HUES6 (cell line): ENCODE measurements around the gene MAML3.

Experiments
- H3K27ac ChIP-seq: 2 replicates; pipeline ENCODE4 v1.7.0; 2013; ENCODE audit warnings: low read depth, mild to moderate bottlenecking, low read length, inconsistent platforms
- H3K27me3 ChIP-seq: 2 replicates; pipeline ENCODE4 v1.6.1; 2013; ENCODE audit warnings: low read length; ENCODE audit not compliant: control insufficient read depth, insufficient read depth
- H3K36me3 ChIP-seq: 2 replicates; pipeline ENCODE4 v1.6.1; 2013; ENCODE audit warnings: low read length; ENCODE audit not compliant: control insufficient read depth, insufficient read depth
- H3K4me1 ChIP-seq: 2 replicates; pipeline ENCODE4 v1.6.1; 2013; ENCODE audit warnings: low read length; ENCODE audit not compliant: control insufficient read depth, insufficient read depth
- H3K4me3 ChIP-seq: 2 replicates; pipeline ENCODE4 v1.5.1; 2013; ENCODE audit warnings: low read depth, low read length
- H3K9ac ChIP-seq: one replicate; pipeline ENCODE4 v1.6.1; 2013; ENCODE audit warnings: mild to moderate bottlenecking, low read length
- H3K9me3 ChIP-seq: 2 replicates; pipeline ENCODE4 v1.6.1; 2013; ENCODE audit warnings: low read depth, low read length; ENCODE audit not compliant: control insufficient read depth, insufficient read depth

The MAML3 gene

GRCh38 chr4:140154572-140154891 is 548 bp upstream of the MAML3 start:
- H3K27ac ChIP-seq, result no peak overlapping the region

GRCh38 chr4:140153419-140153717 is 616 bp downstream of the MAML3 start:
- Histone ChIP-seq H3K9me3 (no peaks in the 10 kb centered on the region), H3K36me3 (no peaks in the 10 kb centered on the region), H3K27ac (no peak overlapping the region; the same call in 1 of the 2 replicates), H3K4me1 (peaks cover 7% of the 10 kb centered on the region), H3K4me3 (peak overlapping the region; percentile 77), H3K9ac (peak overlapping the region; percentile 91), H3K27me3 (peaks cover 6% of the 10 kb centered on the region; the same call in 1 of the 2 replicates)

More at GRCh38 chr4:140154572-140154891, 548 bp upstream of the MAML3 start:
- H3K4me1 ChIP-seq, result peaks cover under 1% of the 10 kb centered on the region
- H3K9ac ChIP-seq, result peak overlapping the region; percentile 91
- H3K27me3 ChIP-seq, result peaks cover 6% of the 10 kb centered on the region; the same call in 1 of the 2 replicates
- peak overlapping the region; percentile 77 for H3K4me3 ChIP-seq
- H3K36me3 ChIP-seq, result no peaks in the 10 kb centered on the region
- H3K9me3 ChIP-seq, result no peaks in the 10 kb centered on the region

DNA sequence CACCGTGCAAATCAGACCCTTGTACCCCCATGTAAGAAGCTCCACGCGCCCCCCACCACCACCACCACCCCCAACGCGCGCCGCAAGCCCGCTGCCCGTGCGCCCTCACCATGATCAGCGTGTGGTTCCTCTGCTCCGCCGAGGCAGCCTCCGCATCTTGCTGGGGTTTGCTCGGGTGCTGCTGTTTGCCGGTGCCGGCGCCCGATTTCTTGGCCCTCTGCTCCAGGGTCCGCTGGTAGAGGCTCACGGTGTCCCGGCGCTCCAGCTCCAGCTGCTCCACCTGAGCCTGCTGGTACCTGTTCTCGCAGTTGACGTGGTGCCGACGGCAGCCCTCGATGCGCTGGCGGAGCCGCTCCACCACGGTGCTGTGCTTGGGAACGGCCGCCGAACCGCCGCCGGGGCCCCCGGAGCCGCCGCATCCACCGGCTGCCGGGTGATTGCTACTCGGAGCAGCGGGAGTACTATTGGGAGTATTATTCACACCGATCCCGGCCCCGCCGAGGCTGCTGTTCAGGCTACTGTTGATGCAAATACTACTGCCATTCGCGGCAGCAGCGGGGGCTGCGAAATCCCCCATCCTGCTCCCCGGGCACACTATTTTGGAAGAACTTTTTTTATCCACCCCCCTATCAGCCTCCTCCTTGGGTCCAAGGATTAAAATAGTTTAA is 1.1 kb downstream of the MAML3 start:
- H3K4me1 ChIP-seq, result peaks cover 10% of the 10 kb centered on the region
- H3K36me3 ChIP-seq, result no peaks in the 10 kb centered on the region
- H3K4me3 ChIP-seq, result peak overlapping the region; percentile 77
- no peaks in the 10 kb centered on the region for H3K9me3 ChIP-seq
- peak overlapping the region; percentile 91 for H3K9ac ChIP-seq
- H3K27me3 ChIP-seq, result peaks cover 6% of the 10 kb centered on the region; the same call in 1 of the 2 replicates
- no peak overlapping the region; the same call in 1 of the 2 replicates for H3K27ac ChIP-seq

- Histone ChIP-seq H3K27me3 (peaks cover 6% of the 10 kb centered on the region; the same call in 1 of the 2 replicates), H3K4me3 (peak overlapping the region; percentile 77), H3K36me3 (no peaks in the 10 kb centered on the region), H3K4me1 (peaks cover 17% of the 10 kb centered on the region), H3K9ac (peak overlapping the region; percentile 91), H3K27ac (peak overlapping the region; percentile 98), H3K9me3 (no peaks in the 10 kb centered on the region)
Measured at GRCh38 chr4:140152013-140152703, 1.8 kb downstream of the MAML3 start.

DNA sequence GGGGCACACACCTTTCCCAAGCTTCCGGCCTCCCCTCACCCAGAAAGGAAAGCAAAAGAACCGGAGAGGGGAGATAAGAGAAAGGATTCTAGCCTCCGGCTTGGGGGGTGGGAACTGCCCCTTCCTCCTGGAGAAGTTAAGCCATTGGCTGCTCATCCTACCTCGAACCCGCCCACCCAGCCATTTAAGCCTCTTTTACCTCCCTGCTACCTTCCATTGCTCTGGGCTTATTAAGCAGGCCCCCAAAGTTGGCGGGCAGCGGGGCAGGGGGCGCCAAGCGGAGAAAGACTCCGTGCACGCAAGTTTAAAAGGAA is 2.3 kb downstream of the MAML3 start:
- Histone ChIP-seq H3K27me3 (peaks cover 6% of the 10 kb centered on the region; the same call in 1 of the 2 replicates), H3K27ac (peak overlapping the region; percentile 98), H3K36me3 (no peaks in the 10 kb centered on the region), H3K9ac (peak overlapping the region; percentile 91), H3K9me3 (no peaks in the 10 kb centered on the region), H3K4me3 (peak overlapping the region; percentile 77), H3K4me1 (peaks cover 18% of the 10 kb centered on the region)

- no peaks in the 10 kb centered on the region for H3K9me3 ChIP-seq
- peaks cover 6% of the 10 kb centered on the region; the same call in 1 of the 2 replicates for H3K27me3 ChIP-seq
- H3K27ac ChIP-seq, result peak overlapping the region; percentile 98
- no peaks in the 10 kb centered on the region for H3K36me3 ChIP-seq
- peak overlapping the region; percentile 91 for H3K9ac ChIP-seq
- H3K4me1 ChIP-seq, result peaks cover 18% of the 10 kb centered on the region
- H3K4me3 ChIP-seq, result peak overlapping the region; percentile 77
Measured at GRCh38 chr4:140150886-140151698, 2.9 kb downstream of the MAML3 start.

DNA sequence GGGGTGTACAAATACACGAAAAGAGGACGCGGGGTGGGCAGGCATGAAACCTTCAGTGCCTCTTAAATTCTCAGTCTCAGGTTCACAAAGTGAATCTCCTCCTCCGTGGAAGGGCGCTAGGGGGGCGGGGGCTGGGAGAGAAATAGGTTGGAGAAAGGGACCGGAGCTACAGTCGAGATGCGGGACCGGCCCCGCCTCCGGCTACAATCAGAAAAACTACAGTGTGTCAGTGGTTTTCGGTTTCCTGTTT is 3.4 kb downstream of the MAML3 start:
- Histone ChIP-seq H3K27ac (peak overlapping the region; percentile 98), H3K27me3 (peaks cover 6% of the 10 kb centered on the region; the same call in 1 of the 2 replicates), H3K9ac (peak overlapping the region; percentile 91), H3K4me1 (peaks cover 18% of the 10 kb centered on the region), H3K4me3 (peak overlapping the region; percentile 77), H3K36me3 (no peaks in the 10 kb centered on the region), H3K9me3 (no peaks in the 10 kb centered on the region)

GRCh38 chr4:140149846-140150635 is 3.9 kb downstream of the MAML3 start:
- Histone ChIP-seq H3K9me3 (no peaks in the 10 kb centered on the region), H3K4me3 (peak overlapping the region; percentile 77), H3K27me3 (peaks cover 6% of the 10 kb centered on the region; the same call in 1 of the 2 replicates), H3K27ac (peak overlapping the region; percentile 98), H3K36me3 (no peaks in the 10 kb centered on the region), H3K4me1 (peaks cover 21% of the 10 kb centered on the region), H3K9ac (peak overlapping the region; percentile 91)

DNA sequence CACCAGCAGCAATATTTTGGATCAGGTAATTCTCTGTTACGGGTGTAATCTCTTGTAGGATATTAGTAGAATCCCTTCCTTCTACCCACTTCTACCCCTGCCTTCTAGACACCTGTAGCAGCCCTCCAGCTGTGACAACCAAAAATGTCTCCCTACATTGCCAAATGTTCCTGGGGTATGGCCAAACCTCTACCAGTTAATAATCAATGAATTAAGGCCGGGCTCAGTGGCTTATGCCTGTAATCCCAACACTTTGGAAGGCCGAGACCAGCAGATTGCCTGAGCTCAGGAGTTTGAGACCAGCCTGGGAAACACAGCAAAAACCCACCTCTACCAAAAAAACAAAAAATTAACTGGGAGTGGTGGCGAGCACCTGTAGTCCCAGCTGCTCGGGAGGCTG is 9.9 kb downstream of the MAML3 start:
- H3K4me3 ChIP-seq, result no peak overlapping the region
- H3K4me1 ChIP-seq, result peaks cover 24% of the 10 kb centered on the region
- no peaks in the 10 kb centered on the region for H3K36me3 ChIP-seq
- no peak overlapping the region for H3K27ac ChIP-seq
- no peak overlapping the region for H3K9ac ChIP-seq
- no peaks in the 10 kb centered on the region for H3K9me3 ChIP-seq
- H3K27me3 ChIP-seq, result no peaks in the 10 kb centered on the region

GRCh38 chr4:140141210-140141835 is 12.7 kb downstream of the MAML3 start:
- H3K27me3 ChIP-seq, result no peaks in the 10 kb centered on the region

More at GRCh38 chr4:140141210-140141835, 12.7 kb downstream of the MAML3 start:
- Histone ChIP-seq H3K9ac (no peak overlapping the region), H3K9me3 (no peaks in the 10 kb centered on the region), H3K4me1 (peaks cover 28% of the 10 kb centered on the region), H3K4me3 (no peak overlapping the region), H3K36me3 (no peaks in the 10 kb centered on the region), H3K27ac (no peak overlapping the region)
